ENCODE data around the gene IMPDH2.
"Not testable (repeated sequence)": the region's sequence is repeated elsewhere in the genome, so short reads cannot be mapped to it uniquely, and the experiment has no call there.

IMPDH2 gene

DNA sequence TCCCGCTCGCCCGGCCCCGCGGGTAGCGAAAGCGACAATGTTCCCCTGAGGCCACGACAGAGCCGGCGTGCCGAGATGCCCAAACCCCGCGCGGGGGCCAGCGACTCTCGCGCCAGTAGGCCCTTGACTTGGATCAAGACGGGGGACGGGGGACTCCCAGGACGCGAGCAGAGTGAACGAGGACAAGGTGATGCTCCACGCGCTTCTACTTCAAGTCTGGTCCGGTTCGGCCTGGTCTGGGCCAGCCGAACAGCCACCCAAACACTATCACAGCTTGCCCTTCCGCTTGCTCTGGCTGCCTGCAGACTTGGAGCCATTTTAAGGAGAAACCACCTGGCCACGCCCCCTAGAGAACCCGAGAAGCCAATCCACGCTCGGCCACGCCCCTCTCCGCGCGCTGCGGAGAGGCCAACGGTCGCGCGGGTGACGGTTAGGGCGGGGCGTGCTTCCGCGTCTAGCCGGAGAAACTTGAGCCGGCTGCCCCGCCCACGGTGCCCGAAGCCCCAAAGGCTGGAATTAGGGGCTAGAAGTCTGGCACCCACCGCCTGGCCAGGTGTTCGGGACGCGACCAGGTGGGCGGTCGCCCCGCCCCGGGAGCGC, 7.9 kb downstream of the IMPDH2 start:
- DNase-seq, result peak; percentile 98

GRCh38 chr3:49020330-49021212, 8.6 kb downstream of the IMPDH2 start:
- no peak for DNase-seq

GRCh38 chr3:49019941-49020329, 9.3 kb downstream of the IMPDH2 start:
- no peak for DNase-seq

DNA sequence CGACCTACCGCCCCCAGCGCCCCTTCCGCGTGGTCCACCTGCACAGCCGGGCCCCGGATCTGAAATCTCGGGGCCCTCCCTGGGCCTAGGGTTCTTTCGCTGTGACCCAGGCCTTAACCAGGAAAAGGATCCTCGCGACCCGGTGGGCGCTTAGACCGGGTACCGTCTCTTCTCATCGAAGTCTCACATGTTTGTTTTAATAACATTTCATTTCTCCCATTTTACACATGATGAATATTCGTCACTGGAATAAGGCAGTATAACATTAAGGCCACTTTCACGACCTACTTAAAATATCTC, 10.5 kb downstream of the IMPDH2 start:
- DNase-seq, result no peak

DNA sequence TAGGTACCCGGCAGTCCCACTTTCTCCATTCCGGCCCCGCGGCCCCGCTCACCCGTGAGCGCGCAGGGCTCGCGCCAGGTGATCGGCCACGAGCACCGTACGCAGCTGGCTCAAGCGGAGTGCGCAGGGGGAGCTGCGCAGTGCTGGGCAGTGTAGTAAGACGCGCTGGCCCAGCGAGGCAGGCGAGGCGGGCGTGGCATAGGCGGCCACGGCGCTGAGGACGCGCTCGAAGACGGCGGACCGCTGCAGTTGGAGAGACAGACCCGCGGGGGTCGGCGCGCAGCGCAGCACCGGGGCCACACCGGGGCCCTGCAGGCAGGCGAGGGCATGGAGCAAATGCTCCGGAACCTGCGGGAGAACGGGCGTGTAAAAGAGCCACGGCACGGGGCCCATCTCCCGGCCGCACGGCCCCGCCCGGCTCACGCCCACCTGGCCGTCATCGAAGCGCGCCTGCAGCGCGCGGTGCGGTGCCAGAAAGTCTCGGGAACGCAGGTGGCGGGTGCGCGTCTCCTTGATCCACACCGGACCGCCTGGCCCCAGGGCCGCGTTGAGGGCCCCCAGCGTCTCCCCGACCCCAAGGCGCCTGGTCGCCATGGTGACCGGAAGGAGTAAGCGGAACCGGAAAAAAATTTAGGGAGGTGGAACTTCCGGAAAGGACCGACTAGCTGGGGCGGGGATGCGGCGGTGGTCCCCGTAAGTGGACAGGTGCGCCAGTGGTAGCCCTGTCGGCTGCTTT, 11.1 kb downstream of the IMPDH2 start, which contains the start of gene DALRD3:
Gene DALRD3, minus strand, starts transcription at position 610 of the 736 bp plus-strand sequence. Its CDS starts 16 bp downstream, at position 594.
- peak; percentile 70 for DNase-seq

GRCh38 chr3:49017229-49017970, 11.8 kb downstream of the IMPDH2 start:
- no peak for DNase-seq

- no peak for DNase-seq
Observed at GRCh38 chr3:49016414-49017228, 12.6 kb downstream of the IMPDH2 start.

DNA sequence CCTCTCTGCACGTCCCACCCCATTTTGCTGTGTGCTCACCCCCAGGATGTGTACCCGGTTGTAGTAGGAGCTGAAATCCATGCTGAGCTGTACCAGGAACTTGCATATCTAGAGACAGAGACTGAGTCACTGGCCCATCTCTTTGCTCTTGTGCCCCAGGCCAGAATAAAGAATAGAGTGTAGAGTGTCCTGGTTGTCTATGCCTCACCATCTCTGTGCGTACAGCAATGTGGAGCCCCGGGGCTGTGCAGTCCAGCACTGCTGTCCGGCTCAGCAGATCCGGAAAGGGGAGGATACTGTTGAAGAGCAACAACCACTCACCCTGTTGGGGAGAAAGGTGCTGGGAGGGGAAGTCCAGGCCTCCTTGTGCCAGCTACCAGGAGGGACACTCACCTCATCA, 13.4 kb downstream of the IMPDH2 start:
- DNase-seq, result no peak

GRCh38 chr3:49015072-49015471, 14.1 kb downstream of the IMPDH2 start:
- DNase-seq, result no peak

GRCh38 chr3:49013738-49014660, 15.2 kb downstream of the IMPDH2 start:
- peak; percentile 23 for DNase-seq

DNA sequence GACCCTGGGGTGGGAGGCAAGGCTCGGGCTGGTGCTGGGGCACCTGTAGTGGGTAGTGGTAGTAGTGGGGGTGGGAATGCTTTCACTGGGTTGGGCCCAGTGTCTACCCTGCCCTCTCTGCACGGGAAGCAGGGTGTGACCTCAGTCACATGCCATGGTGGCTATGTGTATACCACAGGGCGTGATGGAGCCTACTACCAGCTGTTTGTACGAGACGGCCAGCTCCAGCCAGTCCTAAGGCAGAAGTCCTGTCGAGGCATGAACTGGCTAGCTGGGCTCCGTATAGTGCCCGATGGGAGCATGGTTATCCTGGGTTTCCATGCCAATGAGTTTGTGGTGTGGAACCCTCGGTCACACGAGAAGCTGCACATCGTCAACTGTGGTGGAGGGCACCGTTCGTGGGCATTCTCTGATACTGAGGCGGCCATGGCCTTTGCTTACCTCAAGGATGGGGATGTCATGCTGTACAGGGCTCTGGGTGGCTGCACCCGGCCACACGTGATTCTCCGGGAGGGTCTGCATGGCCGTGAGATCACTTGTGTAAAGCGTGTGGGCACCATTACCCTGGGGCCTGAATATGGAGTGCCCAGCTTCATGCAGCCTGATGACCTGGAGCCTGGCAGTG, 16.0 kb downstream of the IMPDH2 start:
- no peak for DNase-seq

DNA sequence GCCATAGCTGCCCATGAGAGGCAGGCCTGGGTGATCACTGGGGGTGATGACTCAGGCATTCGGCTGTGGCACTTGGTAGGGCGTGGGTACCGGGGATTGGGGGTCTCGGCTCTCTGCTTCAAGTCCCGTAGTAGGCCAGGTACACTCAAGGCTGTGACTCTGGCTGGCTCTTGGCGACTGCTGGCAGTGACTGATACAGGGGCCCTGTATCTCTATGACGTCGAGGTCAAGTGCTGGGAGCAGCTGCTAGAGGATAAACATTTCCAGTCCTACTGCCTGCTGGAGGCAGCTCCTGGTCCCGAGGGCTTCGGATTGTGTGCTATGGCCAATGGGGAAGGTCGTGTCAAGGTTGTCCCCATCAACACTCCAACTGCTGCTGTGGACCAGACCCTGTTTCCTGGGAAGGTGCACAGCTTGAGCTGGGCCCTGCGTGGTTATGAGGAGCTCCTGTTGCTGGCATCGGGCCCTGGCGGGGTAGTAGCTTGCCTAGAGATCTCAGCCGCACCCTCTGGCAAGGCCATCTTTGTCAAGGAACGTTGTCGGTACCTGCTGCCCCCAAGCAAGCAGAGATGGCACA, 16.7 kb downstream of the IMPDH2 start:
- no peak for DNase-seq

GRCh38 chr3:49009396-49009795, 19.8 kb downstream of the IMPDH2 start:
- DNase-seq, result no peak

- DNase-seq, result not testable (repeated sequence)
Observed at GRCh38 chr3:49008627-49009026, 20.6 kb downstream of the IMPDH2 start.

DNA sequence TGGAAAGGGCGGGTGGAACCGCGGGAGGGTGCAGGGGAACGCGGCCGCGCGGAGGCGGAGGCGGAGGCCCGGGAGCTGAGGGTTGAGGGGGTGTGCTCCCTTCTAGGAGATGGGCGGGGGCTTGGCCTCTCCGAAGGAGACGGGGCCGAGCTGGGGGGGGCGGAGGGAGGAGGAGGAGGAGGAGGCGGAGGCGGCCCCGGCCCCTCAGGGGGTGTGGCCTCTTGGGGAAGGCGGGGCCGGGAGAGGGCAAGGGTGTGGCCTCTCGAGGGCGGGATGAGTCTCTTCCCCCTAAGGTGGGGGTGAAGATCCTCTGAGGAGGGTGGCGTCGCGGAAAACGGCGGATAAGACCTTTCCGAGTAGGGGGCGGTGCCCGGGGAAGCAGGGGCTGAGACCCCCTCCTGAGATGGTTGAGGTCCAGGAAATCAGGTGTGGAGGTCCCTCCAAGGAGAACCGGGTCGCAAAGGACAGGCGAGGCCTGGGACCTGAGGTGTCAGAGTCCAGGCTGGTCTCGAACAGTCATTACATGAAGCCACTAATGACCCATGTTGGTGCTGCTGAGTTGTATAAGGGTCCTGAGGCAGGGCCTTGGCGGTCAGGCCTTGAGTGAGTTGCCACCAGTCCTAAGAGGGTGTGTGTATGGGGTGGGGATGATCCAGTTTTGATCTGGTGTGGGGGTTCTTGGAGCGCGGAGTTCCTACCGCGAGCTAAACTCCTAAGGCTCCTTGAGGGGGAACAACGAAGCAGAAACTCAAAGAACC, 21.2 kb downstream of the IMPDH2 start:
- peak; percentile 71 for DNase-seq

- DNase-seq, result peak; percentile 96
Observed at GRCh38 chr3:49007068-49007770, 22.0 kb downstream of the IMPDH2 start, which contains the start of gene WDR6. WDR6 (plus strand) TSS chr3:49007391; CDS start chr3:49007432, 41 bp downstream.

GRCh38 chr3:49006408-49007067, 22.7 kb downstream of the IMPDH2 start:
- DNase-seq, result no peak

DNA sequence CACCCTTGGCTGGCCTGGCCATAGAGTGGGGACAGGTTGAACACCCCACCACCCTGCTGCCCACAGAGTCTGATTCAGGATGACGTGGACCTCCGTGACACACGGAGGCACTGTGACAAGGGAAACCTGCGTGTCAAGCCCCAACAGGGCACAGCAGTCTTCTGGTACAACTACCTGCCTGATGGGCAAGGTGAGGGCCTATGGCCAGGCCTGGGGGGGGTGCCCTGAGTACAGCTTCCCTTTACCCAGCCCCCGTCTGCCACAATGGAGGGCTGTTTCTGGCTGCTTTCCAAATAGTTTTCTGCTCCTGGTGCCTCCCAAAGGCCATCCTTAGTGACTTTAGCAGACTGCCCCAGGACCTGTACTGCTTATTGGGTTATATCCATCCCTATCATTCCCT, 23.2 kb downstream of the IMPDH2 start:
- no peak for DNase-seq
